Activated T-cell treated with anti-CD3 and anti-CD28 coated beads for 4 hours (primary cell): ENCODE results near the gene NUP62CL.
"Not testable (repeated sequence)": the region's sequence is repeated elsewhere in the genome, so short reads cannot be mapped to it uniquely, and the experiment has no call there.

Experiments used
- DNase-seq: peaks from one replicate; pipeline ENCODE4 v3.0.0-alpha.2; 2020

The NUP62CL gene, protein sequence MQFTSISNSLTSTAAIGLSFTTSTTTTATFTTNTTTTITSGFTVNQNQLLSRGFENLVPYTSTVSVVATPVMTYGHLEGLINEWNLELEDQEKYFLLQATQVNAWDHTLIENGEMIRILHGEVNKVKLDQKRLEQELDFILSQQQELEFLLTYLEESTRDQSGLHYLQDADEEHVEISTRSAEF

DNA sequence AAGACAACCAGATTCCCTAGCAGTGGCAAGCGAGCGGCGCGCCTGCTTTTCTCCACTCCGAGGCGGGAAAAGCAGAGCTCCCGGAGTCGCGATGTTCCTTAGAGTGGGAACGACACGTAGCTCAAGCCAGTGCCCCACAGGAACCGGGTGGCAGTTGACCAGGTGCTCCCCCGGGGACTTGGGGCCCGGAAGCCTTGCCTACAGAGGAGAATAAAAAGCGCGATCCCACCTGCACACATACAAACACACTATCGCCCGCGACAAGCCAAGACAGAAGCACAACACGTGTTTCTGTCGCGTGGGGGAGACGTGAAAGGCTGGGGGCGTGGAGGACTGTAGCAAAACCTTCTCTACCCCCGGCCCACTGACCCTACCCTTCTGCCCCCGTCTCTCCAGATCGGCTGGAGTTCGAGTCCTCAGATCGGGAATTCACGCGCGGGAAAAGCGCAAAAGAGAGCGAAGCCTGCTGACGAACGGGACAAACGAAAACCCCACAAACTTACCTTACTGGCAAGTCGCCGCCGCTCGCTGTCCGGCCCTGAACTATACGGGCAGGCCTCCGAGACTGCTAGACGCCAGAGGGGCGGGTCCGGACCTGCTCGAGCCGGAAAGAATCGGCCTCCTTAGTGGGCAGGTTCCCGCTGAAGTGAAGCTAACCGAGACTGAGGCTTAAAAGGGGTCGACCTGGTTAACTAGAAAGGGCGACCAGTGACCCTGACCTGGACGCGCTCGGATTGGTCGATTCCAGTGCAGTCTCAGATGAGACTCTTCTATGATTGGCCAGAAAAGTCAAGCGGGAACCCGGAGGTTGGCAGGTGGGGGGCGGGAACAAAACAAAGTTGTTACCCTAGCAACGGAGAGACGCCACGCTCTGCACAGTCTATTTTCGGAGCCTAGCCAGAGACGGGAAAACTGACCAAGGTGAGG, at the start of gene NUP62CL, which contains the start of gene DNAAF6:
NUP62CL (minus strand) TSS at position 664 of the 927 bp plus-strand sequence. CDS start 31,287 bp downstream, outside the sequence.
DNAAF6 (plus strand) TSS at position 842 of the 927 bp plus-strand sequence. CDS start 6,265 bp downstream, outside the sequence.
- DNase-seq, result peak; percentile 47

DNA sequence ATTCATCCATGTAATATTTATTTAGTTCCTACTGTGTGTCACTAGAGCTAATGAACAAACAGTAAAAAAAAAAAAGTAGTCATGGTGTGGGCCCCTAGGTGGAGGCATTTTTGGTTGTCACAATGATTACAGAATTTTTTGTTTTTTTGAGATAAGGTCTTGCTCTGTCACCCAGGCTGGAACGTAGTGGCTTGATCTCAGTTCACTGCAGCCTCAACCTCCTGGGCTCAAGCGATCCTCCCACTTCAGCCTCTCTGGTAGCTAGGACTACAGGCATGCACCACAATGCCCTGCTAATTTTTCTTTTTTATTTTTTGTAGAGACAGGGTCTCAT, 22.2 kb upstream of the NUP62CL start:
- DNase-seq, result no peak

DNA sequence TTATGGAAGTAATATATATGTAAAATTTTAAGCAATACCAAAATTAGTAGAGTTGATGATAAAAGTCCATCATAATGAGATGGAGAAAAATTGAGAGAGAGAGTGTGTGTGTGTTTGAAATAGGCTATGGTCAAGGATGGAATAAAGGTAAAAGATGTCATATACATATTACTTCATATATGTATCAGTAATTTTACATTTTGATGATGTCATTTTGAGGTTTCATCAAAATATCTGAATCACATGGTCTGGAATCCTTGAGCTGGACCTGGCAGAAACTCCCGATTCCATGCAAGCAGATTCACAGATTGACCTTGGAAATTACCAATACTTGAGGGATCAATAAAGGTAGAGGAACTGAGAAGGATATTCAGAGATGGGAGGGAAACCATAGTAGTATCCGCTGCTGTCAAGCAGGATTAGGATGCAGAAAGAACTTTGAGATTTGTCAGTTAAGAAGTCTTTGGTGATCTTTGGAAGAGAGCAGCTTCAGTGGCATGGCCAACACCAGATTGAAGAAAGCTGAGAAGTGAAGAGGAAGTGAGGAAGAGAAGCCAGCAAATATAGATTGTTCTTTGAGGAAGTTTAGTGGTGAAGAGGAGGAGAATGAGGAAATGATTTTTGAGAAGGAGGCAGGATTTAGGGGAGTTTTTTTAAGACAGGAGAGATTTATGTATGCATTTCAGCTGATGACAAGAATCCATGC, 21.7 kb upstream of the NUP62CL start:
- no peak for DNase-seq

DNA sequence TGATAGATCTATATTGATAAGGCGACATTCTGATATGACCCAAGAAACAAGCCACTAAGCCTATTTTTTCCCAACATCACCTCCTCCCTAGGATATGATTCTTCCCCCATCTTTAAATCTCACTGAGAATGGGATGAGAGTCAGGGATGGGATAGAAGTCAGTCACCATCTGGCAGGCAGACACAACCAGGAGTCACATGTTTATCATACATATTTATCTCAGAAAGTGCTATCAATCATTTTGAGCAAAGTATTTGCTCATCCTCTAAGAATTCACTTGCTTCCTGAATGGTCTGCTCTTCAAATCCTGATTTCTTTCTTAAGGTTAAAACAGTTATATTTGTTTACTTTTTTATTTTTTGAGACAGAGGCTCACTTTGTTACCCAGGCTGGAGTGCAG, 20.5 kb upstream of the NUP62CL start:
- no peak for DNase-seq

DNA sequence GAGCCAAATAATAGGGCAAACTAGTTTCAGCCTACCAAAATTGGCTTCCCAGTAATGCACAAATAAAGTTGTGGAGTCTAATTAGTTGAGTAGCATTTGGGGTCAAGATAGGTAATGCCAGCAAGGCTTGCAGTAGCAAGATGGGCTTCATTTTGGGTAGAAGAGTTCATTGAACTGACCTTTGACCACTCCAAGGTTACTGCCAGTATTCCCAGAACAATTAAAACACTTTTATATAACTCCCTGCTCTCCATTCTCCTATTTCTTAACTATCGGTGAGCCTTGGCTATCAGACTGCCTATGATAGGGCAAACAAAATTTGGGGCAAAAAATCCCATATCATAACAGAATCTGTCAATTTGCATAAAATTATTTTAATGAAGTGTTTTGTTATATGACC, 7.2 kb upstream of the NUP62CL start:
- DNase-seq, result no peak

DNA sequence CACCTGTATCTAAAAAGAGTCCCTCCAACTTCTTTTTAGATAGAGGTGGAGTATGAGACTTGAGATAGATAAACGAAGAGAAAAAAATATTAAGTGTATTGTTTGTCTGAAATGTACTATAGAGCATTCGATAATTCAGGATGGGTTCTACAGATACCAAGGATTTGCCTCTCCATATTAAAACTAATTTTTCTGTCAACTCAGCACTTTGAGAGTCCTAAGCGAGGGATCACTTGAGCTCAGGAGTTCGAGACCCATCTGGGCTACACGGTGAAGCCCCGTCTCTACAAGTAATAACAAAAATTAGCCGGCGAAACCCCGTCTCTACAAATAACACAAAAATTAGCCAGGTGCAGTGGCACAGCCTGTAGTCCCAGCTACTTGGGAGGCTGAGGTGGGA, 1.7 kb upstream of the NUP62CL start:
- DNase-seq, result no peak

DNA sequence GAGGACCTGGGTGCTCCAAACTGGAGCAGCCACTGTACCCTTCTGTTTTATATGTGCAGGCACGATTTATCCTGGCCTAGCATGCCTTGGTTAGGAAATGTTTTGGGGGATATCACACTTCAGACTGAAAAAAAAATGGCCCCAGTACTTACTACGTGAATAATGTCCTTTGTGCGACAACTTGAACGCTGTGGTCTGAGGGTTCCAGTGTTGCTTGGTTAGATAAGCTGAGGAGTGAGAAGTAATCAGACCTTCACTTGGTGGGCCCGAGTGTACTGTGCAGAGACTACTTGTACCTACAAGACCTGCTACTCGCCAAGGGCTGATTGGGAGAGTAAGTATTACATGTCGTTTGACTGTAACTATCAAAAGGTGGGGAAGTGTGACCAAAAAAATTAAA, 856 bp upstream of the NUP62CL start:
- no peak for DNase-seq

DNA sequence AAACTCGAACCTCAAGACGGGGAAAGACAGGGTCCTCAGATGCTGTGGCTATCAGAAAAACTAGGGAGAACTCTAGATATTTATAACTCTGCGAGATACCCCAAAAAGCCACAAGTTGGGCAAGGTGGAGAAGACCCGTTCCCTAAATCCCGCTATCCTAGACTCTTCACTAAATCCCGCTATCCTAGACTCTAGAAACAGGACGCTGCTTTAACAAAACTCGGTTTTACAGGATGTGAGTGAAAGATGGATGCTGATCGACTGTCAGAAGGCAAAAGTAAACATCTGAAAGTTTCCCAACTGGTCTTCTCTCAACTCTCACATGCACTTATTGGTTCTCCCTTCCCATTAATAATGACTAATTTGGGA, 448 bp upstream of the NUP62CL start:
- DNase-seq, result no peak

DNA sequence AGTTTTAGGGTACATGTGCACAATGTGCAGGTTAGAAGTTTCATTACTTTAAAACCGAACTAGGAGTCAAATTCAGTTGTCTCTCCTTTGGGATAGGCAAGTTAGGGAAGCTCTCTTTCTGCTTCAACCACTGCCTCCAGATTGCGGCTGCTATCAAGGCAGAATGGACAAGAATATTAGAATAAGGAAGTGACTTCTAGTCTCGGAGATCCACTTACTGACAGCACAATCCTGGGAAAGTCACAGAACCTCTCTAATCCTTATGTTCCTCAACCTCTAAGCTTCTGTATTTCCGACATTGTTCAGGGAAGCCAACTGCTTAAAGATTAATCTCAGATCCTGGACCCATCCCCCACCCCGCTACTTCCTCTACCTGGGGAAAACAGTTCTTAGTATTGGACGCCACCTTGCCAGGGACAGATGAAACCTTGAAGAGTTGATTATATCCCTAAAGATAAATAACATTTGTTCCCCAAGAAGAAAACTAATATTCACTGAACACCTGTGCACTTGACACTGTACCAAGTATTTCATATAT, 2.1 kb downstream of the NUP62CL start:
- no peak for DNase-seq

DNA sequence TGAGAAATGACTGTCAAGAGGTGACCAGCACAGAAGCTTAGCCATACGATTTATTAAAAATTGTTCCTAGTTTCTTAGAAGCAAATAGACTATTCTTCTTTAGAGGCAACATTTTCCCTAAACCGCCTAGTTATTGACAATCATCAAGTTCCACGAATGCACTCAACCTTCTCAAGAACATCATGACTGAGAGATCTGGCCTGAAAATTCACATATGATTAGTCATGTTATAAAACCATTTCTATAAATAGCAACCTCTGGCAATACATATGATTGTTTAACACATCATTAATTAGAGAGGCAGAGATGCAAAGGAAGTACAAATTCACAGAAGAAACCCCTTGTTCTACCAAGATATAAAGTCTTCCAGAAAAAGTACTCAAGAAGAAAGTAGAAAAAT, 6.7 kb downstream of the NUP62CL start:
- DNase-seq, result no peak

DNA sequence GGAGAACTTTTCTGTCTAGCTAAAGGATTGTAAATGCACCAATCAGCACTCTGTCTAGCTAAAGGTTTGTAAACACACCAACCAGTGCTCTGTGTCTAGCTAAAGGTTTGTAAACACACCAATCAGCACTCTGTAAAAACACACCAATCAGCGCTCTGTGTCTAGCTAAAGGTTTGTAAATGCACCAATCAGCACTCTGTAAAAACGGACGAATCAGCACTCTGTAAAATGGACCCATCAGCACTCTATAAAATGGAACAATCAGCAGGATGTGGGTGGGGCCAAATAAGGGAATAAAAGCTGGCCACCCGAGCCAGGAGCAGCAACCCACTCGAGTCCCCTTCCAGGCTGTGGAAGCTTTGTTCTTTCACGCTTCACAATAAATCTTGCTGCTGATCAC, 8.2 kb downstream of the NUP62CL start:
- not testable (repeated sequence) for DNase-seq

DNA sequence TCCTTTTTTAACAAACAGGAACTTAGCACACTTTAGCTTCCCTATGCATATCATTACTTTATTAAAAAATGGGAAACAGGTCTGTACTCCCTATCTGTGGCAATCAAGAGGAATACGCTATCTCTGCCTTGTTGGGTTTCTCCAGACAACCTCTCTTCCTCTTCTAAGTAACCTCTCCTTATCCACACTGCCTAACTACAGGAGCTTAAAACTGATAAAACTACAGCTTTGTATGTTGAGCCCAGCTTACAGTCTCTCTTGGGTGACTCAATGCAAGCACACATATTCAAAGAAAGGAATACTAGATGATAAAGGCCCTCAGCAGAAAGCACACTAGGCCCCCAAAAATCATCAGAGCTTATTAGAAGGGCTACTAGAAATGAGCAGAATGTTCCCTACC, 8.9 kb downstream of the NUP62CL start:
- DNase-seq, result no peak

DNA sequence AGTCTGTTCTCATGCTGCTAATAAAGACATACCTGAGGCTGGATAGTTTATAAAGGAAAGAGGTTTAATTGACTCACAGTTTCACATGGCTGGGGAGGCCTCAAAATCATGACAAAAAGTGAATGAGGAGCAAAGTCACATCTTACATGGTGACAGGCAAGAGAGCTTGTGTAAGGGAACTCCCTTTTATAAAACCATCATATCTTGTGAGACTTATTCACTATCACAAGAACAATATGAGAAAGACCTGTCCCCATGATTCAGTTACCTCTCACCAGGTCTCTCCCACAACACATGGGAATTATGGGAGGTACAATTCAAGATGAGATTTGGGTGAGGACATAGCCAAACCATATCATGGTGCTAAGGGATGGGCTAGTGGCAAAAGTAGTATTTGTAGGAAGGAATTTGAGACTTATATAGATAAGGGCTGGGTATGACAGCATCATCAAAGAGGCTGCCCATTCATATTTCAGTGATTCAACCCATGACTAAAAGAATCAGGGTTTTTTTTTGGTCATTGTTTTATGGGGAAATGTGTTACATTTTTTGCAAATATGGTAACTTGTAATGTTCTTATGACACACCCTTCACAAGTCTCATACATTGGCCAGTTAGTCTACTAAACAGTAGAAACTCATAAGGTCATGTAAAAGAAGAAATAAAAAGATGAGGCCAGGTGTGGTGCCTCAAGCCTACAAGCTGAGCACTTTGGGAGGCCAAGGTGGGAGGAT, 34.7 kb downstream of the NUP62CL start:
- no peak for DNase-seq

DNA sequence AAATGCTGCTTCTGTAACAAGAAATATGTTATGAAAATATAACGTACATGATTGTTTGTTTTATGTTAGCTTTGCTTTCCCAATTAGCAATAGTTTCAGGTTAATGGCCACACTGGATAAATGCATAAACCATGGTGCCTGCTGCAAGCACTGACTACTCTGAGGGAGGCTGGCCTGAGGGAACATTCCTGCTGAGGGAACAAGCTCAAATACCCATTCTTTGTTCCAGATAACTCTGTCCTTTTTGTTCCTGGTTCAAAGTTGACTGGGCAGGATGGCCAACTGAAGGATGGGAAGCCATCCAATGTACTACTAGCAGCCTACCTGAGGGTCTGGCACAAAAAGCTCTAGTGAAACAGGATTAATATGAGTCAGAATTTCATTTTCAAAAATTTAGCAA, 37.5 kb downstream of the NUP62CL start:
- no peak for DNase-seq

DNA sequence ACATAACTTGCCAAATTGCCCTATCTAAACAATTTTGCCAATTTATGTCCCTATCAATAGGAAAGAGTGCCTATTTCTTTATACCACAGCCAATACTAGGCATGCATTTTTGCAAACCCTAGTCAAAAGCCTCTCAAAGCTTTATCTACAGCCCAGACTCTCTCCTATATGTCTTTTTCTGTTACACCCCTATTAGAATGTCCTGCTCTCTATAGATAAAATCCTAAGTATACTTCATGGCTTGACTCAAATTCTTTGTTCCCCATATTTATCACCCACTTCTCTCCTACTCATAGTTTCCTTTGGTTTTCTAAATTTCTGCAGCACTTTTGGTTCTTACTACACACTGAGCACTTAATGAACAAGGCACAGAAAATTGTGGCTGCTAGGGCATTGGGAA, 38.0 kb downstream of the NUP62CL start:
- DNase-seq, result no peak

DNA sequence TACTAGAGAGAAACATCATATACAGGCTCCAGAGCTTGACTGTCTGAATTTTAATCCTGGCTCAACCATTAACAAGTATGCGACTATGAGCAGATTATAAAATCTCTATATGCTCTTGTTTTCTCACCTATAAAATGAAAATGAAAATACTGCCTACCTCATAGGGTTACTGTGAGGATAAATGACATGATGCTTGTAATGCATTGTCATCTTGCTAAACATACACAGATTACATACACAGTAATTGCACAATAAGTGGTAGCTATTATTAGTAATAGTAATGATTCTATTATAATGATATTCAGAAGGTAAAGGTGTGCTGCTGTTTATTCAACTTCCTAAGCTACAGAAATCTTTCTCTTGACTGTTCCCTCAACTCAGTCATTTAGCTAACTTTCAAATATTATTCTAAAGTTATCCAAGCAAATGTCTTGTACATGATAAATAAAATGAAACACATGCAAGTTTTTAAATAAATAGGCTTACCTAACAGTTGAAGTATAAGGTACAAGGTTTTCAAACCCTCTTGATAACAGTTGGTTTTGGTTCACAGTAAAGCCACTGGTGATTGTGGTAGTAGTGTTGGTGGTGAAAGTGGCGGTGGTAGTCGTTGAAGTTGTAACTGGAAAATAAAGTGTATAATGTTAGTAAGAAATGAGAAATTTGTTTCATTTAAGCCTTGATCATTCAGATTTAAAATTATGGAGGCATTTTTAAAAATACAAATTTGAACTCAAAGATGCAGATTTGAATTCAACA, 38.9 kb downstream of the NUP62CL start:
- DNase-seq, result no peak

DNA sequence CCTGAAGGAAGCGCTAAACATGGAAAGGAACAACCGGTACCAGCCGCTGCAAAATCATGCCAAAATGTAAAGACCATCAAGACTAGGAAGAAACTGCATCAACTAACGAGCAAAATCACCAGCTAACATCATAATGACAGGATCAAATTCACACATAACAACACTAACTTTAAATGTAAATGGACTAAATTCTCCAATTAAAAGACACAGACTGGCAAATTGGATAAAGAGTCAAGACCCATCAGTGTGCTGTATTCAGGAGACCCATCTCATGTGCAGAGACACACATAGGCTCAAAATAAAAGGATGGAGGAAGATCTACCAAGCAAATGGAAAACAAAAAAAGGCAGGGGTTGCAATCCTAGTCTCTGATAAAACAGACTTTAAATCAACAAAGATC, 48.6 kb downstream of the NUP62CL start:
- DNase-seq, result not testable (repeated sequence)

DNA sequence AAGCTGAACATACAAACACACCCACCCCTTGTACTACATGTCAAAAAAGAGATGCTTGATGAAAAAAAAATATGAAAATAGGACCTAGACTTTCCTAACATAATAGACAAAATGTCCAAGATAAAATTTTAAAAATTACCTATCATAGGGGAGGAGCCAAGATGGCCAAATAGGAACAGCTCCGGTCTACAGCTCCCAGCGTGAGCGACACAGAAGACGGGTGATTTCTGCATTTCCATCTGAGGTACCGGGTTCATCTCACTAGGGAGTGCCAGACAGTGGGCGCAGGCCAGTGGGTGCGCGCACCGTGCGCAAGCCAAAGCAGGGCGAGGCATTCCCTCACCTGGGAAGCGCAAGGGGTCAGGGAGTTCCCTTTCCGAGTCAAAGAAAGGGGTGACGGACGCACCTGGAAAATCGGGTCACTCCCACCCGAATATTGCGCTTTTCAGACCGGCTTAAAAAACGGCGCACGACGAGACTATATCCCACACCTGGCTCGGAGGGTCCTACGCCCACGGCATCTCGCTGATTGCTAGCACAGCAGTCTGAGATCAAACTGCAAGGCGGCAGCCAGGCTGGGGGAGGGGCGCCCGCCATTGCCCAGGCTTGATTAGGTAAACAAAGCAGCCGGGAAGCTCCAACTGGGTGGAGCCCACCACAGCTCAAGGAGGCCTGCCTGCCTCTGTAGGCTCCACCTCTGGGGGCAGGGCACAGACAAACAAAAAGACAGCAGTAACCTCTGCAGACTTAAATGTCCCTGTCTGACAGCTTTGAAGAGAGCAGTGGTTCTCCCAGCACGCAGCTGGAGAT, 50.4 kb downstream of the NUP62CL start:
- DNase-seq, result not testable (repeated sequence)

DNA sequence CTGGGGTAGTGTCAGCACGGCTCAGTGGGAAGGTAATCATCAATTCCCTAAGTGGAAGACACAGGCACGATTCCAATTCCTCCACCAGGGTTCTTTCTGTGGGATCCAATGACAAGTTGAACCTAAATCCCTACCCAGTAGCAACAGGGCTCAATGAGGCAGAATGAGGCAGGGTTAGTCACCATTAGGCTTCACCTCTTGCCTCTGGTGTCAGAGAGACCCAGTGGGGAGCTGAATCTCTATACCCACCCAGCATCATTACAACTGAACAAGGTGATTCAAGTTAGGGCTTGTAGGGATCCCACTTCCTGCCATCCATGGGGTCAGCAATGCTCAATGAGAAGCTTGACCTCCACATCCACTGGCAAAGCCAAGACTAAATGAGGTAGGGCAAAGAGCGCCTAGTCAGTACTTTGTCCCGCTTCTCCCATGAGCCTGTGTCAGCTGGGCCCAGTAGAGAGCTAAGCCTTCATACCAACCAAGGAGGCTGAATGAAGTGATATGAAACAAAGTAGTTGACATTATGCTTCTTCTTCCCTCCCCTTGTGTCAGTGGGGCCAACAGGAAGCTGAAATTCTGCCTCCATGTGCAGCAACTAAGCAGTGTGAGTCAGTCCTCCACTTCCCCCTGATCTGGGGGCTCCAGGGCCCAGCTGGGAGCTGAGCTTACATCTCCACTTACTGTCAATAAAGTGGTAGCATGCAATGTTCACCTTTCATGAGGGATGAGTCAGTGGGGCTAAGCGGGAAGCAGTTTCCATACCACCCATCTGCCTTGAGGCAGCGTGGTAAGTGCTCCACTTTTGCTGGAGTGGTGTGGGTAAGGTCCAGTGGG, 51.2 kb downstream of the NUP62CL start:
- DNase-seq, result peak; percentile 5

DNA sequence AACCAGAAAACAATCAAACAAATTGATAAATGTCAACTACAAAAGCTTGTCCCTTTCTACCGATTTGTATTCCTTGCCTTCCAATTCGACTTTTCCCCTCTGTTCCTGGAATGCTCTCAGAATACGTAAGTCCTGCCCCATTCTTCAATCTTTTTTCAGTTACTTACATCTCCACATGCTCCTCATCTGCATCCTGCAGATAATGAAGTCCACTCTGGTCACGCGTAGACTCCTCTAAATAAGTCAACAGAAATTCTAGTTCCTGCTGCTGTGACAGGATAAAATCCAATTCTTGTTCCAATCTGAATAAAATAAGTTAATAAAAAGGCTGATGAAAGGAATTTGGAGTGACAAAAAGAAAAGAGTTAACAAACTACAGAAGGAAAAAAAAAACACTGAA, 53.2 kb downstream of the NUP62CL start:
- no peak for DNase-seq
